Measurements from ENCODE around the gene BDKRB2.

BDKRB2 gene

DNA sequence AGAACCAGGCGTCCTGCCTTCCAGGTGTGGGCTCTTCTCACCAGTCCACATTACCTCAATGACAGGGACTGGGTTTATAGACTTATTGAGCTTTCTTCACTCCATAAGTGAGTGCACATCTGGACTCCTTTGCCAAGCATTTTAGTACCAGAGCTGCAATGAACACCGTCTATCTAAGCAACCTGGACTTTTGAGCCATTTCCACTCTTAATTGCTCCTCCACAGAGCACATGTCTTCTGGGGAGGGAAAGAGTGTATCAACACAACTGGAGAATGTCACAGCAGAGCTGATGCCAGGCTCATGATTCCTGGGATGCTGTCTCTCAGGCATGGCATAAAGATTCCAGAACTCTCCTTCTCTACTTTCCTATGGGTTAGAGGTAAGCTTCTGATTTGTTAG, 43.0 kb upstream of the BDKRB2 start (continued):
- no peak for TF ChIP-seq PPARA (CRISPR knock-in tag; IDR thresholded peaks at IDR 0.05; ENCODE audit: borderline replicate concordance)
- TF ChIP-seq, protein P1, sequence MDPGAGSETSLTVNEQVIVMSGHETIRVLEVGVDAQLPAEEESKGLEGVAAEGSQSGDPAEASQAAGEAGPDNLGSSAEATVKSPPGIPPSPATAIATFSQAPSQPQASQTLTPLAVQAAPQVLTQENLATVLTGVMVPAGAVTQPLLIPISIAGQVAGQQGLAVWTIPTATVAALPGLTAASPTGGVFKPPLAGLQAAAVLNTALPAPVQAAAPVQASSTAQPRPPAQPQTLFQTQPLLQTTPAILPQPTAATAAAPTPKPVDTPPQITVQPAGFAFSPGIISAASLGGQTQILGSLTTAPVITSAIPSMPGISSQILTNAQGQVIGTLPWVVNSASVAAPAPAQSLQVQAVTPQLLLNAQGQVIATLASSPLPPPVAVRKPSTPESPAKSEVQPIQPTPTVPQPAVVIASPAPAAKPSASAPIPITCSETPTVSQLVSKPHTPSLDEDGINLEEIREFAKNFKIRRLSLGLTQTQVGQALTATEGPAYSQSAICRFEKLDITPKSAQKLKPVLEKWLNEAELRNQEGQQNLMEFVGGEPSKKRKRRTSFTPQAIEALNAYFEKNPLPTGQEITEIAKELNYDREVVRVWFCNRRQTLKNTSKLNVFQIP (CRISPR knock-in tag; IDR thresholded peaks at IDR 0.05; ENCODE audit: borderline replicate concordance, low read depth): no peak
- TF ChIP-seq ZFP30 (CRISPR knock-in tag; IDR thresholded peaks at IDR 0.05): no peak

DNA sequence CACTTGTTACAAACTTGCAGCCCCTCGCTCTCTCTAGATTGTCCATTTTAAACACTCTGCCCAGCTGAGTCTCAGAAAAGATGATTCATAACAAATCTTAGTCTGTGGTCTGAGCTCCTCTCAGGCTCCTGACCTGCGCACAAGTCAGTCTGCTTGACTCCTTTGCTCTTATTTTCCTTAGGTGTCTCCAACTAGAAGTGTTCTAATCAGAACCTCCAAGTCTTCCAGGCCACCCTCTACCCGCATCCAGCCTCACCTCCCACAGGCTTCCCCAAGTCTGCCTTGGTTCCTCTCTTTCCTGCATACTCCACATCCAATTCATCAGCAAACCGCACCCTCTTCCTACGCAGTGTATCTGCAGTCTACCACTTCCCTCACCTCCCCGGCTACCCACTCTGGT, 42.4 kb upstream of the BDKRB2 start:
- no peak for TF ChIP-seq RARB (CRISPR knock-in tag; IDR thresholded peaks at IDR 0.05)
- TF ChIP-seq, protein P2, sequence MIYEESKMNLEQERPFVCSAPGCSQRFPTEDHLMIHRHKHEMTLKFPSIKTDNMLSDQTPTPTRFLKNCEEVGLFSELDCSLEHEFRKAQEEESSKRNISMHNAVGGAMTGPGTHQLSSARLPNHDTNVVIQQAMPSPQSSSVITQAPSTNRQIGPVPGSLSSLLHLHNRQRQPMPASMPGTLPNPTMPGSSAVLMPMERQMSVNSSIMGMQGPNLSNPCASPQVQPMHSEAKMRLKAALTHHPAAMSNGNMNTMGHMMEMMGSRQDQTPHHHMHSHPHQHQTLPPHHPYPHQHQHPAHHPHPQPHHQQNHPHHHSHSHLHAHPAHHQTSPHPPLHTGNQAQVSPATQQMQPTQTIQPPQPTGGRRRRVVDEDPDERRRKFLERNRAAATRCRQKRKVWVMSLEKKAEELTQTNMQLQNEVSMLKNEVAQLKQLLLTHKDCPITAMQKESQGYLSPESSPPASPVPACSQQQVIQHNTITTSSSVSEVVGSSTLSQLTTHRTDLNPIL (CRISPR knock-in tag; IDR thresholded peaks at IDR 0.05; ENCODE audit: low read depth): no peak
- no peak for TF ChIP-seq ISL1 (CRISPR knock-in tag; IDR thresholded peaks at IDR 0.05)
- no peak for ATAC-seq

DNA sequence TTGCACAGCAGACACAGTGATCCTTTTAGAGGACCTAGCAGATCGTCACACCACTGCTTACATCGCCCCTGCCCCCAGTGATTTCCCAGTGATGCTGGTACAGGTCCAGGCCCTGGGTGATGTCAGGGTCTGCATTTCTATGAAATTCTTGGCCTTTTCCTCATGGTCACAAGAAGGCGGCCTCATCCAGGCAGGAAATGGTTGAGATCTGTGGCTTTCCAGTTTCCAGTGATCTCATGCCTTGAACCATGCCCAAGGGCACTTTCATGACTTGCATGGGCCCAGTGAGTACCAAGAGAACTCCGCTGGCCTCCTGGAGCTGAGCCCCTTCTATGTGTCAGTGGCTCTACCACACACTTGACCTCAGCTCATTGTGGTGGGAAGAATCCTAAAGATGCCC, 41.9 kb upstream of the BDKRB2 start:
- no peak for ATAC-seq
- TF ChIP-seq ZNF565 (CRISPR knock-in tag; conservative IDR thresholded peaks at IDR 0.05; ENCODE audit: low read depth) (no peak), ARNTL (CRISPR knock-in tag; IDR thresholded peaks at IDR 0.05; ENCODE audit: borderline replicate concordance, low read depth) (no peak), SNAI2 (CRISPR knock-in tag; IDR thresholded peaks at IDR 0.05) (no peak), OSR1 (CRISPR knock-in tag; IDR thresholded peaks at IDR 0.05) (no peak), ESRRG (CRISPR knock-in tag; IDR thresholded peaks at IDR 0.05) (no peak), ZFP30 (CRISPR knock-in tag; IDR thresholded peaks at IDR 0.05) (no peak), BACH2 (CRISPR knock-in tag; IDR thresholded peaks at IDR 0.05; ENCODE audit: borderline replicate concordance) (no peak), CSDC2 (CRISPR knock-in tag; IDR thresholded peaks at IDR 0.05) (no peak), ZNF70 (CRISPR knock-in tag; IDR thresholded peaks at IDR 0.05) (no peak), ISL1 (CRISPR knock-in tag; IDR thresholded peaks at IDR 0.05) (no peak), ZC3H10 (CRISPR knock-in tag; IDR thresholded peaks at IDR 0.05) (no peak), TCF4 (CRISPR knock-in tag; IDR thresholded peaks at IDR 0.05; ENCODE audit: borderline replicate concordance) (no peak), PPARA (CRISPR knock-in tag; IDR thresholded peaks at IDR 0.05; ENCODE audit: borderline replicate concordance) (no peak), ZFP3 (CRISPR knock-in tag; IDR thresholded peaks at IDR 0.05) (no peak), TOX (CRISPR knock-in tag; IDR thresholded peaks at IDR 0.05; ENCODE audit: borderline replicate concordance) (no peak), RARB (CRISPR knock-in tag; IDR thresholded peaks at IDR 0.05) (no peak)
- TF ChIP-seq, protein P1 (CRISPR knock-in tag; IDR thresholded peaks at IDR 0.05; ENCODE audit: borderline replicate concordance, low read depth): no peak
- TF ChIP-seq, protein P3, sequence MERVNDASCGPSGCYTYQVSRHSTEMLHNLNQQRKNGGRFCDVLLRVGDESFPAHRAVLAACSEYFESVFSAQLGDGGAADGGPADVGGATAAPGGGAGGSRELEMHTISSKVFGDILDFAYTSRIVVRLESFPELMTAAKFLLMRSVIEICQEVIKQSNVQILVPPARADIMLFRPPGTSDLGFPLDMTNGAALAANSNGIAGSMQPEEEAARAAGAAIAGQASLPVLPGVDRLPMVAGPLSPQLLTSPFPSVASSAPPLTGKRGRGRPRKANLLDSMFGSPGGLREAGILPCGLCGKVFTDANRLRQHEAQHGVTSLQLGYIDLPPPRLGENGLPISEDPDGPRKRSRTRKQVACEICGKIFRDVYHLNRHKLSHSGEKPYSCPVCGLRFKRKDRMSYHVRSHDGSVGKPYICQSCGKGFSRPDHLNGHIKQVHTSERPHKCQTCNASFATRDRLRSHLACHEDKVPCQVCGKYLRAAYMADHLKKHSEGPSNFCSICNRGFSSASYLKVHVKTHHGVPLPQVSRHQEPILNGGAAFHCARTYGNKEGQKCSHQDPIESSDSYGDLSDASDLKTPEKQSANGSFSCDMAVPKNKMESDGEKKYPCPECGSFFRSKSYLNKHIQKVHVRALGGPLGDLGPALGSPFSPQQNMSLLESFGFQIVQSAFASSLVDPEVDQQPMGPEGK (CRISPR knock-in tag; IDR thresholded peaks at IDR 0.05; ENCODE audit: borderline replicate concordance): no peak
- TF ChIP-seq, protein P2 (CRISPR knock-in tag; IDR thresholded peaks at IDR 0.05; ENCODE audit: low read depth): no peak
- TF ChIP-seq, protein P4, sequence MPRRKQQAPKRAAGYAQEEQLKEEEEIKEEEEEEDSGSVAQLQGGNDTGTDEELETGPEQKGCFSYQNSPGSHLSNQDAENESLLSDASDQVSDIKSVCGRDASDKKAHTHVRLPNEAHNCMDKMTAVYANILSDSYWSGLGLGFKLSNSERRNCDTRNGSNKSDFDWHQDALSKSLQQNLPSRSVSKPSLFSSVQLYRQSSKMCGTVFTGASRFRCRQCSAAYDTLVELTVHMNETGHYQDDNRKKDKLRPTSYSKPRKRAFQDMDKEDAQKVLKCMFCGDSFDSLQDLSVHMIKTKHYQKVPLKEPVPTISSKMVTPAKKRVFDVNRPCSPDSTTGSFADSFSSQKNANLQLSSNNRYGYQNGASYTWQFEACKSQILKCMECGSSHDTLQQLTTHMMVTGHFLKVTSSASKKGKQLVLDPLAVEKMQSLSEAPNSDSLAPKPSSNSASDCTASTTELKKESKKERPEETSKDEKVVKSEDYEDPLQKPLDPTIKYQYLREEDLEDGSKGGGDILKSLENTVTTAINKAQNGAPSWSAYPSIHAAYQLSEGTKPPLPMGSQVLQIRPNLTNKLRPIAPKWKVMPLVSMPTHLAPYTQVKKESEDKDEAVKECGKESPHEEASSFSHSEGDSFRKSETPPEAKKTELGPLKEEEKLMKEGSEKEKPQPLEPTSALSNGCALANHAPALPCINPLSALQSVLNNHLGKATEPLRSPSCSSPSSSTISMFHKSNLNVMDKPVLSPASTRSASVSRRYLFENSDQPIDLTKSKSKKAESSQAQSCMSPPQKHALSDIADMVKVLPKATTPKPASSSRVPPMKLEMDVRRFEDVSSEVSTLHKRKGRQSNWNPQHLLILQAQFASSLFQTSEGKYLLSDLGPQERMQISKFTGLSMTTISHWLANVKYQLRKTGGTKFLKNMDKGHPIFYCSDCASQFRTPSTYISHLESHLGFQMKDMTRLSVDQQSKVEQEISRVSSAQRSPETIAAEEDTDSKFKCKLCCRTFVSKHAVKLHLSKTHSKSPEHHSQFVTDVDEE (CRISPR knock-in tag; IDR thresholded peaks at IDR 0.05): no peak

Measured in SK-N-SH treated with all-trans-retinoic acid at 6 μM for 48 hours (cell line).